IMR-90 (cell line): ENCODE measurements around the gene SLC9C2.

Source experiments
- CEBPB ChIP-seq: IDR thresholded peaks from 2 replicates; pipeline ENCODE4 v1.6.1; 2012; ENCODE audit warnings: low read depth, low read length, improper control_type of control experiment
- FOS ChIP-seq: fragments of 150-350 bp; IDR thresholded peaks from 2 replicates; pipeline ENCODE4 v1.6.1; 2016; ENCODE audit warnings: low read depth, low read length
- MAFK ChIP-seq: IDR thresholded peaks from 2 replicates; pipeline ENCODE4 v1.6.1; 2012; ENCODE audit warnings: low read depth, low read length, improper control_type of control experiment
- MAZ ChIP-seq: IDR thresholded peaks from 2 replicates; pipeline ENCODE4 v1.6.1; 2012; ENCODE audit warnings: low read depth, mild to moderate bottlenecking, low read length, improper control_type of control experiment, moderate library complexity, borderline replicate concordance
- MXI1 ChIP-seq: IDR thresholded peaks from 2 replicates; pipeline ENCODE4 v1.6.1; 2012; ENCODE audit warnings: low read depth, mild to moderate bottlenecking, low read length, moderate library complexity, borderline replicate concordance
- NFE2L2 ChIP-seq: fragments of 150-350 bp; IDR thresholded peaks from 2 replicates; pipeline ENCODE4 v1.6.1; 2016; ENCODE audit warnings: low read depth, mild to moderate bottlenecking, low read length
- POLR2A ChIP-seq: IDR thresholded peaks from 2 replicates; pipeline ENCODE4 v1.6.1; 2012; ENCODE audit warnings: mild to moderate bottlenecking, low read depth, low read length
- RAD21 ChIP-seq: IDR thresholded peaks from 2 replicates; pipeline ENCODE4 v1.6.1; 2012; ENCODE audit warnings: low read length, improper control_type of control experiment
- RCOR1 ChIP-seq: IDR thresholded peaks from 2 replicates; pipeline ENCODE4 v1.6.1; 2012; ENCODE audit warnings: mild to moderate bottlenecking, low read length, improper control_type of control experiment; ENCODE audit not compliant: insufficient replicate concordance
- RFX5 ChIP-seq: IDR thresholded peaks from 2 replicates; pipeline ENCODE4 v1.8.0; 2012; ENCODE audit warnings: low read depth, mild to moderate bottlenecking, low read length, moderate library complexity
- TF ChIP-seq, protein P1 (sequence below): conservative IDR thresholded peaks from 2 replicates; pipeline ENCODE4 v1.5.1; 2012; ENCODE audit warnings: mild to moderate bottlenecking, low read depth, low read length, improper control_type of control experiment
- TF ChIP-seq, protein P2 (sequence below): fragments of 150-350 bp; IDR thresholded peaks from 2 replicates; pipeline ENCODE4 v1.6.1; 2017; ENCODE audit warnings: mild to moderate bottlenecking, antibody characterized with exemption, low read length, low read depth
- TF ChIP-seq, protein P3 (sequence below): fragments of 150-350 bp; IDR thresholded peaks from 2 replicates; pipeline ENCODE4 v1.6.1; 2016; ENCODE audit warnings: low read depth, mild to moderate bottlenecking, low read length, moderate library complexity, borderline replicate concordance

DNA sequence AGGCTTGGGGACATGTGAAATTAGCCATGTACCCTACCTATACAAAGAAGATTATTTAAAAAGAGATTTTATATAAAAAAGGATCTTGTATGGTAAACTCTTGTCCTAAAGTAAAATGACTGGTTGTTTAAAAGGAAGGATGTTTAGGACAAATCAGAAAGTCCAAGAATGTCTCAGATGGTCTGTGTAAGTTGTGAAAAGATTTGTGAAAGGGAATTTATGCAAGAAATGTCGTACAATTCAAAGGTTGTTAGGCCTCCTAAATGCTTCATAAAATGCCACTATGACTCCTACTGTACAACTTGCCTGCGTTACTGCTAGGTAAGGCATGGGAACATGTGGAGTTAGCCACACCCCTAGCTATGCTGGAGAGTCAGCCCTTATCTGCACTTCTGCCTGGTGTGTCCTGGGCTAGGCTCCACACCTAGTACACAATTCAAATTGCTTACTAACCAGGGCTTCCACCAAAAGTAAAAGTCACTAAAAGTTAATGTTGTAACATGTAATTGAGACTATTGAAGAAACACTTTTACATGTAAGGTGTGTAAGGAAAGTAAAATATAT is 106.0 kb downstream of the SLC9C2 start:
- TF ChIP-seq, protein P1, sequence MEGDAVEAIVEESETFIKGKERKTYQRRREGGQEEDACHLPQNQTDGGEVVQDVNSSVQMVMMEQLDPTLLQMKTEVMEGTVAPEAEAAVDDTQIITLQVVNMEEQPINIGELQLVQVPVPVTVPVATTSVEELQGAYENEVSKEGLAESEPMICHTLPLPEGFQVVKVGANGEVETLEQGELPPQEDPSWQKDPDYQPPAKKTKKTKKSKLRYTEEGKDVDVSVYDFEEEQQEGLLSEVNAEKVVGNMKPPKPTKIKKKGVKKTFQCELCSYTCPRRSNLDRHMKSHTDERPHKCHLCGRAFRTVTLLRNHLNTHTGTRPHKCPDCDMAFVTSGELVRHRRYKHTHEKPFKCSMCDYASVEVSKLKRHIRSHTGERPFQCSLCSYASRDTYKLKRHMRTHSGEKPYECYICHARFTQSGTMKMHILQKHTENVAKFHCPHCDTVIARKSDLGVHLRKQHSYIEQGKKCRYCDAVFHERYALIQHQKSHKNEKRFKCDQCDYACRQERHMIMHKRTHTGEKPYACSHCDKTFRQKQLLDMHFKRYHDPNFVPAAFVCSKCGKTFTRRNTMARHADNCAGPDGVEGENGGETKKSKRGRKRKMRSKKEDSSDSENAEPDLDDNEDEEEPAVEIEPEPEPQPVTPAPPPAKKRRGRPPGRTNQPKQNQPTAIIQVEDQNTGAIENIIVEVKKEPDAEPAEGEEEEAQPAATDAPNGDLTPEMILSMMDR, result no peak
- TF ChIP-seq POLR2A (no peak), MXI1 (no peak), RAD21 (no peak), MAFK (no peak), RCOR1 (no peak), MAZ (no peak), RFX5 (no peak), NFE2L2 (no peak), FOS (no peak), CEBPB (no peak)
- TF ChIP-seq, protein P2, sequence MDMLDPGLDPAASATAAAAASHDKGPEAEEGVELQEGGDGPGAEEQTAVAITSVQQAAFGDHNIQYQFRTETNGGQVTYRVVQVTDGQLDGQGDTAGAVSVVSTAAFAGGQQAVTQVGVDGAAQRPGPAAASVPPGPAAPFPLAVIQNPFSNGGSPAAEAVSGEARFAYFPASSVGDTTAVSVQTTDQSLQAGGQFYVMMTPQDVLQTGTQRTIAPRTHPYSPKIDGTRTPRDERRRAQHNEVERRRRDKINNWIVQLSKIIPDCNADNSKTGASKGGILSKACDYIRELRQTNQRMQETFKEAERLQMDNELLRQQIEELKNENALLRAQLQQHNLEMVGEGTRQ, result no peak
- TF ChIP-seq, protein P3, sequence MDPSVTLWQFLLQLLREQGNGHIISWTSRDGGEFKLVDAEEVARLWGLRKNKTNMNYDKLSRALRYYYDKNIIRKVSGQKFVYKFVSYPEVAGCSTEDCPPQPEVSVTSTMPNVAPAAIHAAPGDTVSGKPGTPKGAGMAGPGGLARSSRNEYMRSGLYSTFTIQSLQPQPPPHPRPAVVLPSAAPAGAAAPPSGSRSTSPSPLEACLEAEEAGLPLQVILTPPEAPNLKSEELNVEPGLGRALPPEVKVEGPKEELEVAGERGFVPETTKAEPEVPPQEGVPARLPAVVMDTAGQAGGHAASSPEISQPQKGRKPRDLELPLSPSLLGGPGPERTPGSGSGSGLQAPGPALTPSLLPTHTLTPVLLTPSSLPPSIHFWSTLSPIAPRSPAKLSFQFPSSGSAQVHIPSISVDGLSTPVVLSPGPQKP, result no peak
